Measurements from ENCODE around the gene UBXN10. TPM values are rescaled to one million over a fixed set of nuclear protein-coding genes. Genes with fewer than 3 reads are reported as not detected.

UBXN10 gene
- total RNA-seq, 1 donor from 2014 or later: 3.1 TPM

DNA sequence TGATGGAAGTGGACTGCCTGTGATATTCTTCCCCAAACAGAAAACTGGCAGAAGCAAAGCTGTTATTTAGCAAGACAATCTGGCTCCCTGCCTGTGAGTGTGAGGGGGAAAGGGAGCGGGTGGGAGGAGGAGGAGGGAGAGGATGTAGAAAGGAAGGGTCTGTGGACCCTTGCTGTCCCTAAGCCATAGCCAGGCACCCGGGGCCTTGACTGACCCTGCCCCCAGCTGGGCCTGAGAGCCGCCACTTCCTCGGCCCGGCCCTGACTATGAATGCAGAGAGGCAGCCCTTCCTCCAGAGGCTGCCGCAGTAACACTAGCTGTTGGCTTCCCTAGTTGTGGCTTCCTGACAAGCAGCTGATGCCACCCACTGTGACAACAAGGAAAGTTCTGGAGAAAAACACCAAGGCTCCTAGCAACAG is 32.9 kb upstream of the UBXN10 start:
- Mint-ChIP-seq H3K27ac (no peak overlapping the region), H3K36me3 (ENCODE audit: insufficient read depth) (no peaks in the 10 kb centered on the region), H3K9me3 (ENCODE audit: low read depth) (peaks cover 5% of the 10 kb centered on the region), H3K4me1 (ENCODE audit: low read depth) (peaks cover 8% of the 10 kb centered on the region), H3K4me3 (ENCODE audit: low read depth) (no peak overlapping the region), H3K27me3 (peaks cover 11% of the 10 kb centered on the region)
- TF ChIP-seq, protein P1, sequence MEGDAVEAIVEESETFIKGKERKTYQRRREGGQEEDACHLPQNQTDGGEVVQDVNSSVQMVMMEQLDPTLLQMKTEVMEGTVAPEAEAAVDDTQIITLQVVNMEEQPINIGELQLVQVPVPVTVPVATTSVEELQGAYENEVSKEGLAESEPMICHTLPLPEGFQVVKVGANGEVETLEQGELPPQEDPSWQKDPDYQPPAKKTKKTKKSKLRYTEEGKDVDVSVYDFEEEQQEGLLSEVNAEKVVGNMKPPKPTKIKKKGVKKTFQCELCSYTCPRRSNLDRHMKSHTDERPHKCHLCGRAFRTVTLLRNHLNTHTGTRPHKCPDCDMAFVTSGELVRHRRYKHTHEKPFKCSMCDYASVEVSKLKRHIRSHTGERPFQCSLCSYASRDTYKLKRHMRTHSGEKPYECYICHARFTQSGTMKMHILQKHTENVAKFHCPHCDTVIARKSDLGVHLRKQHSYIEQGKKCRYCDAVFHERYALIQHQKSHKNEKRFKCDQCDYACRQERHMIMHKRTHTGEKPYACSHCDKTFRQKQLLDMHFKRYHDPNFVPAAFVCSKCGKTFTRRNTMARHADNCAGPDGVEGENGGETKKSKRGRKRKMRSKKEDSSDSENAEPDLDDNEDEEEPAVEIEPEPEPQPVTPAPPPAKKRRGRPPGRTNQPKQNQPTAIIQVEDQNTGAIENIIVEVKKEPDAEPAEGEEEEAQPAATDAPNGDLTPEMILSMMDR (IDR thresholded peaks at IDR 0.05; ENCODE audit: unreplicated experiment): no peak
- no peak for DNase-seq (ENCODE audit: low spot score, unreplicated experiment)

DNA sequence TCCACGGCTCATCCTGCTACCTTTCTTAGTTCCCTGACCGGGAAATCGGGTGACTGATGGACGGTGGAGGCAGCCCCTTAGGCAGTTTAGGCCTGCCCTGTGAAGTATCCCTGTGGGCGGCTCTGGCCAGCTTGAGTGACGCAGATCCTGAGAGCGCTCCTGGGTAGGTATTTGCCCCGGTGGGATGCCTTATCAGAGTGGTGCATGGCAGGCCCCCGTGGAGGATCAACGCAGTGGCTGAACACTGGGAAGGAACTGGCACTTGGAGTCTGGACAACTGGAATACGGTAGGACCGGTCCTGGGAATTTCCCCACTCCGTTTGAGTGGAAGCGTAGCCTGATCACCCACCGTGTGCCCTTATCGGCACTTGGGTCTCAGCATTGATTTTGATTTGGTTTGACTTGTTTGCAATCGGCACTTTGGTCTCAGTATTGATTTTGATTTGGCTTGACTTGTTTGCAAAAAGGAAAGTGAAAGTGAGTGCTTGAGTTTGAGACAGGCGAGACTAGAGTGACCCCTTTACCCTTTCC is 31.5 kb upstream of the UBXN10 start:
- Mint-ChIP-seq H3K27ac (no peak overlapping the region), H3K27me3 (peaks cover 9% of the 10 kb centered on the region), H3K4me3 (ENCODE audit: low read depth) (peak overlapping the region; percentile 1), H3K9me3 (ENCODE audit: low read depth) (peaks cover 9% of the 10 kb centered on the region), H3K4me1 (ENCODE audit: low read depth) (peaks cover 8% of the 10 kb centered on the region), H3K36me3 (ENCODE audit: insufficient read depth) (no peaks in the 10 kb centered on the region)
- no peak for DNase-seq (ENCODE audit: low spot score, unreplicated experiment)
- TF ChIP-seq, protein P1 (IDR thresholded peaks at IDR 0.05; ENCODE audit: unreplicated experiment): no peak

DNA sequence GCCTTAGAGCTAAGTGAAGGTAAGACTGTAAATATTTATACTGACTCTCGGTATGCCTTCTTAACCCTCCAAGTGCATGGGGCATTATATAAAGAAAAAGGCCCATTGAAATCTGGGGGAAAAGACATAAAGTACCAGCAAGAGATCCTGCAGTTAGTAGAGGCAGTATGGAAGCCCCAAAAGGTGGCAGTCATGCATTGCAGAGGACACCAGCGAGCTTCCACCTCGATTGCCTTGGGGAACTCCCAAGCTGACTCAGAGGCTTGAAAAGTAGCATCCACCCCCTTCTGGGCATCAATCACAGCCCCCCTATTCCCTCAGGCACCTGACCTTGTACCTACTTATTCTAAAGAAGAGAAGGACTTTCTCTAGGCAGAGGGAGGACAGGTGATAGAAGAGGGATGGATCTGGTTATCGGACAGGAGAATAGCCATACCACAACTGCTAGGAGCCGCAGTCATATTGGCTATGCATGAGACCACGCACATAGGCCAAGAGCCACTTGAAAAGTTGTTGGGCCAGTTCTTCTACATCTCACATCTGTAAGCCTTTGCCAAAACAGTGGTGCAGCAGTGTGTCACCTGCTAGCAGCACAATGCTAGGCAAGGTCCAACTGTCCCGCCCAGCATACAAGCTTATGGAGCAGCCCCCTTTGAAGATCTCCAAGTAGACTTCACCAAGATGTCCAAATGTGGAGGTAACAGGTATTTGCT is 27.4 kb upstream of the UBXN10 start:
- peaks cover 8% of the 10 kb centered on the region for H3K4me1 Mint-ChIP-seq (ENCODE audit: low read depth)
- H3K9me3 Mint-ChIP-seq (ENCODE audit: low read depth): peaks cover 15% of the 10 kb centered on the region
- H3K36me3 Mint-ChIP-seq (ENCODE audit: insufficient read depth): no peaks in the 10 kb centered on the region
- H3K27me3 Mint-ChIP-seq: peaks cover 11% of the 10 kb centered on the region
- DNase-seq (ENCODE audit: low spot score, unreplicated experiment): no peak
- H3K4me3 Mint-ChIP-seq (ENCODE audit: low read depth): no peak overlapping the region
- no peak overlapping the region for H3K27ac Mint-ChIP-seq
- TF ChIP-seq, protein P1 (IDR thresholded peaks at IDR 0.05; ENCODE audit: unreplicated experiment): no peak

DNA sequence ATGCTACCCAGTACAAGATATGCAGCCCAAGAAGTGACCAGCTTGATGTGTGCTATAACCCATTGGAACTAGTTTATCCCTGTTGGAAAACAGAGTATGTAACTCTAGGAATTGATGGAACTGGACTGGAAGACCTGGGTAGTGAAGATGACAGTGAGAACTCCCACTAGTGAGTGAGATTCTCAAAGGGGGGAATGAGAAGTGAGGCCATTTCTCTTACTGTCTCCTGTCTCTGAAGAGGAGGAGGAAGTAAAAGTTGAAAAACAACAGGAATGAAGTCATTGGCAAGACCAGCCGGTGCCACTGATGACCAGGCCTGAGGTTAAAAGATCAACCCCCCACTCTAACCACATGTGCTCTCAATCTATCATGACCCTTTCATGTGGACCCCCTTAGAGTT is 25.9 kb upstream of the UBXN10 start:
- Mint-ChIP-seq H3K4me1 (ENCODE audit: low read depth) (no peaks in the 10 kb centered on the region), H3K36me3 (ENCODE audit: insufficient read depth) (no peaks in the 10 kb centered on the region), H3K9me3 (ENCODE audit: low read depth) (peaks cover 16% of the 10 kb centered on the region), H3K27ac (no peak overlapping the region), H3K4me3 (ENCODE audit: low read depth) (no peak overlapping the region), H3K27me3 (peaks cover 22% of the 10 kb centered on the region)
- DNase-seq (ENCODE audit: low spot score, unreplicated experiment): no peak
- TF ChIP-seq, protein P1 (IDR thresholded peaks at IDR 0.05; ENCODE audit: unreplicated experiment): no peak

DNA sequence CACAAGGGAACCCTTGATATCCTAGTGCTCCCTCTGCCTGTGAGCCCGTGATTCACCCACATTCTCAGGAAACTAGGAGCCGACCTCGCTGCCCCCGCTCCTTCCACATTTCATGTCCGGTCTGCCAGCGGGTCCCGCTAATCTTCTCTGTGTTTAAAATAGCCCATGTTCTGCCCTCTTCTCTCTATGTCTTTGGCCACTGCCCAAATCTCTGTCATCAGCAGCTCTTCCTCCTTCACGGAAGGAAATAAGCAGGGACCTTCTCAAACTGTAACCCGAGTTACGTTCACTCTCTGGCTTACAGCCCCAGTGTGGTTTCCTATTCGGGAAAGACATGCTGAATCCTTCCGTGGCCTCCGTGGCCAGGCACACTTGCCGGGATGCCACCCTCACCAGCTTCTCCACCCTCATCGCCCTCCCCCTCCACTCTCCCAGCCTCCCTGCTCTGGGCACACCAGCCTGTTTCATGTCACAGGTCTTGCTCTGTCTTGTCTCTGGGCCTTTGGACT is 21.1 kb upstream of the UBXN10 start:
- Mint-ChIP-seq H3K27me3 (peaks cover 34% of the 10 kb centered on the region), H3K9me3 (ENCODE audit: low read depth) (peaks cover 11% of the 10 kb centered on the region), H3K4me3 (ENCODE audit: low read depth) (no peak overlapping the region), H3K4me1 (ENCODE audit: low read depth) (no peaks in the 10 kb centered on the region), H3K36me3 (ENCODE audit: insufficient read depth) (no peaks in the 10 kb centered on the region), H3K27ac (no peak overlapping the region)
- TF ChIP-seq, protein P1 (IDR thresholded peaks at IDR 0.05; ENCODE audit: unreplicated experiment): no peak
- DNase-seq (ENCODE audit: low spot score, unreplicated experiment): no peak
